Stimulated activated CD4-positive, alpha-beta T cell treated with anti-CD3 and anti-CD28 coated beads, Interleukin-12 subunit alpha, Interleukin-12 subunit beta, amount 100 ng/mL, for 48 hours (primary cell): ENCODE data around the gene UROD.
"Not testable (repeated sequence)": the region's sequence is repeated elsewhere in the genome, so short reads cannot be mapped to it uniquely, and the experiment has no call there.

Source experiments
- DNase-seq, 3 donors: peaks; one replicate each; pipeline ENCODE4 v3.0.0-alpha.2; 2020; ENCODE audit warnings: low read depth in 2 of 3, low spot score in 1 of 3

Gene UROD

GRCh38 chr1:45038661-45039364 lies 26.8 kb downstream of the UROD start:
- no peak for DNase-seq

- DNase-seq, result no peak
Measured at GRCh38 chr1:45040297-45040696, 28.2 kb downstream of the UROD start.

GRCh38 chr1:45043094-45043493 lies 31.0 kb downstream of the UROD start:
- DNase-seq, result no peak

GRCh38 chr1:45044916-45045315 lies 32.9 kb downstream of the UROD start:
- DNase-seq, result no peak

GRCh38 chr1:45047032-45047431 lies 35.0 kb downstream of the UROD start:
- DNase-seq, result no peak

- no peak for DNase-seq
Measured at GRCh38 chr1:45051005-45051772, 39.1 kb downstream of the UROD start.

- no peak for DNase-seq
Measured at GRCh38 chr1:45057542-45057941, 45.5 kb downstream of the UROD start.

- DNase-seq, result no peak
Measured at GRCh38 chr1:45059829-45060228, 47.8 kb downstream of the UROD start.

GRCh38 chr1:45062463-45062862 lies 50.4 kb downstream of the UROD start:
- not testable (repeated sequence) for DNase-seq

- no peak for DNase-seq
Measured at GRCh38 chr1:45065083-45065482, 53.0 kb downstream of the UROD start.
